Mesodermal cell (in vitro differentiated cells): ENCODE measurements around the gene TIMM44.

ENCODE experiments used
- H3K27ac ChIP-seq: 2 replicates; pipeline ENCODE4 v1.7.0; 2013; ENCODE audit warnings: mild to moderate bottlenecking, low read depth, low read length, moderate library complexity; ENCODE audit not compliant: severe bottlenecking
- H3K36me3 ChIP-seq: 2 replicates; pipeline ENCODE4 v1.7.1; 2013; ENCODE audit warnings: mild to moderate bottlenecking, low read length, moderate library complexity; ENCODE audit not compliant: control insufficient read depth, insufficient read depth
- H3K4me1 ChIP-seq: one replicate; pipeline ENCODE4 v1.7.1; 2013; ENCODE audit warnings: mild to moderate bottlenecking, low read length; ENCODE audit not compliant: insufficient read depth, control insufficient read depth, poor library complexity, severe bottlenecking
- H3K4me3 ChIP-seq: 2 replicates; pipeline ENCODE4 v1.7.0; 2013; ENCODE audit warnings: low read length, control low read depth, mild to moderate bottlenecking; ENCODE audit not compliant: insufficient read depth, poor library complexity, severe bottlenecking; ENCODE audit errors: extremely low read depth
- H3K9me3 ChIP-seq: 2 replicates; pipeline ENCODE4 v1.7.1; 2013; ENCODE audit warnings: mild to moderate bottlenecking, low read length, moderate library complexity; ENCODE audit not compliant: control insufficient read depth
- WGBS, 2 experiments: methylation state at CpG; one replicate each; pipeline ENCODE4 v1.1.5; 2013; ENCODE audit warnings: missing lambda C conversion rate in 2 of 2; ENCODE audit not compliant: insufficient coverage in 2 of 2; 5-methylcytosine and 5-hydroxymethylcytosine counted together

TIMM44 gene

DNA sequence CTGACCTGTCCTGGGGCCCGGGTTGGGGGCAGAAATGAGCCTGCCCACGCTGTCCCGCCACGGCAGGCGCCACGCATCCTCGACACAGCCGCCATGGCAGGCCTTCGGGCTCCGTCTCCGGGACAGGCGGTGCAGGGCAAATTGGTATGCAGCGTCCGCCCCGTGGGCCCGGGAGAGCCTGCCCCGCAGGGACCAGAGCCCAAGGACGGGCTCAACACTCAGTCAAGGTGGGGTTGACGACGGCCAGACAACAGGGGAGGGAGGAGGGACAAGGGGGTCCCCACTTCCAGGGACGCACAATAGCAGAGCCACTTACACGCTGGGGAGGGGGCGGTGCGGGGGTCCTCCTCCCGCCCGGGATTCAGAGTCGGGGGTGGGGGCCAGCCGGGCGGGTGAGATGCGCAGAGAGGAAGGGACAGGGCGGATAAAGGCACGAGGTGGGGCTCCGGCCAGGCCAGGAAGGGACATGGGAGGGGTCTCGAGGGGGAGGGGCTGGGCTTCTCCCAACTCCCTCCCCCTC lies 18.8 kb downstream of the TIMM44 start:
- peaks cover 28% of the 10 kb centered on the region for H3K36me3 ChIP-seq
- peaks cover 31% of the 10 kb centered on the region for H3K4me1 ChIP-seq
- no peak overlapping the region for H3K27ac ChIP-seq
- H3K4me3 ChIP-seq, result peak overlapping the region; percentile 60
- no peaks in the 10 kb centered on the region for H3K9me3 ChIP-seq
- 69 to 73% methylated on average over 25 to 26 of the region's 34 CpGs for WGBS, 2 experiments

DNA sequence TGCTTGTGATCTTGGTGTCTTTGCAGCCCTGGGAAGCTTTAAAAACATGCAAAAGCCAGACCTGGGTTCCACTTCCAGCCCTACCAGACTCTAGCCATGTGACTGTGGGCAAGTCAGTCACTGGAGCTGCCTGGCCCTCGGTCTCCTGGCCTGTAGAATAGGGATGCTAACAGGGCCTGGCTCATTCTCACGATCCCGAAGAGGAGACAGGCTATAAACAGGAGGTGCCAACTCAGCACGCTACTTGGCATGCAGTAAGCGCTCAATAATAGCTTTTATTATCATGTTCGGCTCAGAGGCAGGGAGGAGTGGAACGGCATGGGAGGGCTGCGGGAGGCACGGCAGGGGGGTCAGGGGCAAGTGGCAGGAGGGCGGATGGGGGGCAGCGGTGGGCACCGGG lies 19.2 kb downstream of the TIMM44 start:
- no peaks in the 10 kb centered on the region for H3K9me3 ChIP-seq
- H3K4me1 ChIP-seq, result peaks cover 31% of the 10 kb centered on the region
- H3K36me3 ChIP-seq, result peaks cover 28% of the 10 kb centered on the region
- H3K27ac ChIP-seq, result no peak overlapping the region
- no peak overlapping the region for H3K4me3 ChIP-seq
- 91 to 98% methylated on average over 12 of the region's 12 CpGs for WGBS, 2 experiments

DNA sequence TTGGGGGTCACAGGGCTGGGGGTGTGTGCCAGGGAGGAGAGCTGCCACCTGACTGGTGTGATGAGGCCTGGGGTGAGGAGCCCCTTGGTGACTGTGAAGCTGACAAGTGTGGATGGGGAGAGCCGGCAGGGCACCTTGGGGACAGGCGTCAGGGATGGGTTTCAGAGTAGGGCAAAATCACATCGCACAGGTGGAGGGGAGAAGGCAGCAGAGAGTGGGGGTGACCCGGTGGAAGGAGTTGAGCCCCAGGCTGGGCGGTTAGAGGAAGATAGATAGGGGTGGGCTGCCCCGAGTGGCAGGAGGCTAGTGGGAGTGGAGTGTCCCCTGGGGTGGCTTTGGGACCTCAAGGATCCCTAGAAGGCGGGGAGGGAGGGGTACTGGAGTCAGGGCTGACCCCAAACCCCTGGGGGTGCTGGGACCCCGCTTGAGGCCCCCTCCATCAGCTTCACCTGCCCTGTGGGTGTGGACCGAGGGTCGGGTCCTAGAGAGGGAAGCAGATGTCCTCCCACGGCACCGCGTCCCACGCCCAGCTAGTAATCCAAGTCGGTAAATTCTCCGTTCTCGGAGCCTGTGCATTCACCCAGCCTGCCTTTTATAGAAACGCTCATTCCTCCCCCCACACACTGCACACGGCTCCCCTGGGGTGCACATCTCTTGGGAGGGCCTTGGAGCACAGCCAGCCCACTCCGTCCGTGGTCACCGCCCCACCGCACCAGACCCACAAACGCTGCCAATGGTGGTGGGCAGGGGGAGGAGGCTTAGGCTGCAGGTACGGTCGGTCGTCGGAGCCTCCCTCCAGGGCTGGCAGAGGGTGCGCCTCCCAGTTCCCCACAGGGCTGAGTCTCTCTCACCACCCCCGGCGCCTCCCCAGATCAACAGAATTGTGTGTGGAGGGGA lies 19.9 kb downstream of the TIMM44 start:
- Histone ChIP-seq H3K4me3 (no peak overlapping the region), H3K36me3 (peaks cover 28% of the 10 kb centered on the region), H3K9me3 (no peaks in the 10 kb centered on the region), H3K27ac (no peak overlapping the region), H3K4me1 (peaks cover 29% of the 10 kb centered on the region)
- WGBS, 2 experiments, result 93% methylated on average over 14 to 22 of the region's 31 CpGs

DNA sequence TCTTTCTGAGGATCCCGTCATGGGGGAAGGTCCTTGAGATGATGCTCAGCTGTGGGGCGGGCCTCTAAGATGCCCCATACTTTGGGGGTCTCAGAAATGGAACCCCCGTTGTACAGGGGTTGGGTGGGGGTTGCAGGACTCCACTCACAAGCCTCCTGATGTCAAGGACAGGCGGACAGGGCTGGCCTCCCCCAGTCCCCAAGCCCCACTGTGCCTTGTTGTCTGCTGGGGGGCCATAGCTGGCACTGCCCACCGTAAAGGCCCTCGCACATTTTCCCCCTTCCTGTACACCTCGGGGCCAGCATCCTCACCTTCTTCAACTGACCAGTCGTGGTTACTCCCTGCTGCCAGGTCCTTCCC lies 20.6 kb downstream of the TIMM44 start:
- peaks cover 22% of the 10 kb centered on the region for H3K4me1 ChIP-seq
- H3K27ac ChIP-seq, result no peak overlapping the region
- peaks cover 28% of the 10 kb centered on the region for H3K36me3 ChIP-seq
- no peak overlapping the region for H3K4me3 ChIP-seq
- 91 to 93% methylated on average over 4 to 8 of the region's 8 CpGs for WGBS, 2 experiments
- H3K9me3 ChIP-seq, result no peaks in the 10 kb centered on the region

DNA sequence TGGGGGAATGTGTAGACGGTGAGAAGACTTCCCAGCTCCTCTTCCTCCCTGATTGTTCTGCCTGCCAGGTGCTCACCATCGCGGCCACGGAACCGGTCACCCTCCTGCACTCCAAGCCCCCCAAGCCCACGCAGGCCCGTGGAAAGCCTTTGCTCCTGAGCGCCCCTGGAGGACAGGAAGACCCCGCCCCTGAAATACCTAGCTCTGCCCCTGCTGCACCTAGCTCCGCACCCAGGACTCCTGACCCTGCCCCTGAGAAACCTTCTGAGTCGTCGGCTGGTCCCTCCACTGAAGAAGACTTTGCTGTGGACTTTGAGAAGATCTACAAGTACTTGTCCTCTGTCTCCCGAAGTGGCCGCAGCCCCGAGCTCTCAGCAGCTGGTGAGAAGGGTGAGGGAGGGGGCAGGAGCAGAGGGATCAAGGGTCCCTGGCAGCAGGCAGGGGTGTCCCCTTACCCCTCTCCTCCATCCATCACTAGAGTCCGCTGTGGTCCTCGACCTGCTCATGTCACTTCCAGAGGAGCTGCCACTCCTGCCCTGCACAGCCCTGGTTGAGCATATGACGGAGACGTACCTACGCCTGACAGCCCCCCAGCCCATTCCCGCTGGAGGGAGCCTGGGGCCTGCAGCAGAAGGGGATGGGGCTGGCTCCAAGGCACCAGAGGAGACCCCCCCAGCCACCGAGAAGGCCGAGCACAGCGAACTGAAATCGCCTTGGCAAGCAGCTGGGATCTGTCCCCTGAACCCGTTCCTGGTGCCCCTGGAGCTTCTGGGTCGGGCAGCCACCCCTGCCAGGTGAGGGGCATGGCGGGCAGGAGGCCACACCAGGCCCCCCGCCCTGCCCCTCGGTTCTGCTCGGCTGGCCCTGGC lies 21.3 kb downstream of the TIMM44 start:
- no peaks in the 10 kb centered on the region for H3K9me3 ChIP-seq
- 94 to 95% methylated on average over 25 to 31 of the region's 31 CpGs for WGBS, 2 experiments
- peaks cover 23% of the 10 kb centered on the region for H3K4me1 ChIP-seq
- H3K4me3 ChIP-seq, result no peak overlapping the region
- H3K36me3 ChIP-seq, result peaks cover 28% of the 10 kb centered on the region
- no peak overlapping the region for H3K27ac ChIP-seq

DNA sequence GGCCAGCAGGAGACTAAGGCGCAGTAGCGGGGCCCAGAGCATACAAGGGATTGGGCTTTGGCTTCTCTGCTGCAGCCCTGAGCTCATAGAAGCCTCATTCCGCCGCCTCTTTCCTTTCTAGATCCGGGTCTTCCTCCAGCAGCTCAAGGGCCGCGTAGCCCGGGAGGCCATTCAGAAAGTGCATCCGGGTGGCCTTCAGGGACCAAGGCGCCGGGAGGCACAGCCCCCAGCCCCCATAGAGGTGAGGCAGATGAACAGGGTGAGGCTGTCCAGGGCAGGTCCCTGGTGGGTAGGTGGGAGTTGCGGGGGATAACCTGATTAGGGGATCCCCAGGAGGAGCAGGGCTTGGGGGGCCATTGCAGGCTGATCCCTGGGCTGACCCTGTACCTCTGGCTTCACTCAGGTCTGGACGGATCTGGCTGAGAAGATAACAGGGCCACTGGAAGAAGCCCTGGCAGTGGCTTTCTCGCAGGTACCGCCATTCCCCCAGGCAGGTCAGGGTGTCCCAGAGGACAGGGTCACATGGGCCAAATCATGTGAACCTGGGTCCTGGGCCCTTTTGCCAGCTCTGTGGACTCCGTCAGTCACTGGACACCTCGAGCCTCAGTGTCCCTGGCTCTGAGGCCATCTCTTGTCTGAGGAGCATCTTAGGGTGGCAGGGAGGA lies 22.0 kb downstream of the TIMM44 start:
- peaks cover 20% of the 10 kb centered on the region for H3K4me1 ChIP-seq
- H3K4me3 ChIP-seq, result peak overlapping the region; percentile 39
- H3K9me3 ChIP-seq, result no peaks in the 10 kb centered on the region
- H3K36me3 ChIP-seq, result peaks cover 28% of the 10 kb centered on the region
- H3K27ac ChIP-seq, result peak overlapping the region; percentile 46
- WGBS, 2 experiments, result 88 to 95% methylated on average over 11 to 15 of the region's 17 CpGs

DNA sequence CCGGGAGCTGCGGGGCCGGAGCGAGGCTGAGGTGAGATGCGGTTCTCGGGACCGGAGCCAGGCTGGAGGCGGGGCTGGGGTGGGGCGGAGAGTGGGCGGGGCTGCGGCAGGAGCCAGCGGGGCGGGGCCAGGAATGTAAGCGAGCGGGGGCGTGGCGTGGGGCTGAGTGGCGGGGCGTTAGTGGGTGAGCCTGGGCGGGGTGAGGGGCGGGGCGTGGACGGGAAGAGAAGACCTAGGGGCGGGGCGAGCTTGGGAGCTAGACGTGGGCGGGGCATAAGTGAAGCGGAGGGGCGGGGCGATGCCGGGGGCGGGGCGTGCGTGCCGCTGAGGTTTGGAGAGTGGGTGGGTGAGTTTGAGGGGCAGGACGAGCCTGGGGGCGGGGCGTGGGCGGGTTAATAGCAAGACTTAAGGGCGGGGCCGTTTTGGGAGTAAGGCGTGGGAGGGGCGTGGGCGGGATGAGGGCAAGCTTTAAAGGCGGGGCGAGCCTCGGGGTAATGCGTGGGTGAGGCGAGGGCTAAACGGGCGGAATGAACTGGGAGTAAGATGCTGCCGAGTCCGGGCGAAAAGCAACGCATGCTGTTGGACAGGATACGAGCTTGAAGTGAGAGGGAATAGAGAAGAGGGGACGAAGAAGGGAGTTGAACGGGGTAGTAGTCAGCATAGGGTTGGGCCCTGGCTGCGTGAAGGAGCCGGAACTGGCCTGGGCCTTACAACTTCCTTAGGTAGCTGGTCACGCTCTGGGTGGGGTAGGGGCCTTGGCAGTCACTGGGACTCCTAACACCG lies 22.8 kb downstream of the TIMM44 start:
- 13 to 18% methylated on average over 24 to 31 of the region's 62 CpGs for WGBS, 2 experiments
- Histone ChIP-seq H3K4me3 (peak overlapping the region; percentile 63), H3K4me1 (peaks cover 19% of the 10 kb centered on the region), H3K36me3 (peaks cover 28% of the 10 kb centered on the region), H3K9me3 (no peaks in the 10 kb centered on the region), H3K27ac (peak overlapping the region; percentile 88)

DNA sequence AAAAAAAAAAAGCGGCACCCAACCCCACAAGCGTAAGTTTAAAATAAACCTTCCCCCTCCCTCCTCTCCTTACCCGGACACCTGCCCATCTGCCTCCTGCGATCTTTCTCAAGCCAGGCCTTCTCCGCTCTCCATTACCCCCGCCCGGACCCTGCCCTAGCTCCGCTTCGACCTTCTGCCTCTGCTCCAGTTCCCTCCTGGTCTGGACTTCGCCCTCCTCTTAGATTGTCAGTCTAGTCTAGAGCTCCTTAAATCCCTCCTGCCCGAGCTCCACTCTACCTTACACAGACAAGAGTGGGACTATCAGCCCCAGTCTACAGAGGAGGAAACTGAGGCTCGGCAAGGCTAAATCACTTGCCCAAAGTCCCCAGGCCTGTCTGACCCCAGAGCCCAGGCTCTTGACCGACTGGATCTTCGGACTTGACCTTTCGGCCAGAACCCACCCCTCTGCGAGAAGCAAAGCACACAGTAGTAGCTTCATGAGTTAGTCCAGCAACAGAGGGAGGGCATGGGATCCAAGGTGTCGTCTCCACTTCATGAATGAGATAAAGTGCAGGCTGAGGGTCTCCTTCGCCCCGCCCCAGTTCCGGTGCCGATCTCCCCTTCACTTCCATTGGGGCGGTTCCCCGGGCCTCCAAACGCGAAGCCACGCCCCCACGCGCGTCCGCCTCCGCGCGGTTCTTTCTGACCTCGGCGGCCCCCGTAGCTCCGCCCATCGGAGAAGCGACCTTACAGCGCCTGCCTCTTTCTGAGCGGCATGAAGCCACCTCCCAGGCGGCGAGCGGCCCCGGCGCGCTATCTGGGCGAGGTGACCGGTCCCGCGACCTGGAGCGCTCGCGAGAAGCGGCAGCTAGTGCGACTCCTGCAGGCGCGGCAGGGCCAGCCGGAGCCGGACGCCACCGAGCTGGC lies 23.6 kb downstream of the TIMM44 start, which contains the start of gene SNAPC2:
SNAPC2 (plus strand) TSS at position 729 of the 909 bp plus-strand sequence; CDS start at position 758, 29 bp downstream.
- peak within 1 kb of the TSS; percentile 63 for H3K4me3 ChIP-seq

More for the DNA sequence above, 23.6 kb downstream of the TIMM44 start, which contains the start of gene SNAPC2:
- Histone ChIP-seq H3K9me3 (no peaks in the 10 kb centered on the region), H3K27ac (peak within 1 kb of the TSS; percentile 88), H3K4me1 (peaks cover 19% of the 10 kb centered on the region), H3K36me3 (peaks cover 28% of the 10 kb centered on the region)
- WGBS, 2 experiments, result 16 to 21% methylated on average over 43 to 58 of the region's 62 CpGs
